ENCODE results near the gene EMP2. TPM values are rescaled to one million over a fixed set of nuclear protein-coding genes. Genes with fewer than 3 reads are reported as not detected.

Gene EMP2
- total and polyA plus RNA-seq, 2 of the 4 experiments (the other 2 are of a cell fraction): 13.8 to 18.3 TPM

DNA sequence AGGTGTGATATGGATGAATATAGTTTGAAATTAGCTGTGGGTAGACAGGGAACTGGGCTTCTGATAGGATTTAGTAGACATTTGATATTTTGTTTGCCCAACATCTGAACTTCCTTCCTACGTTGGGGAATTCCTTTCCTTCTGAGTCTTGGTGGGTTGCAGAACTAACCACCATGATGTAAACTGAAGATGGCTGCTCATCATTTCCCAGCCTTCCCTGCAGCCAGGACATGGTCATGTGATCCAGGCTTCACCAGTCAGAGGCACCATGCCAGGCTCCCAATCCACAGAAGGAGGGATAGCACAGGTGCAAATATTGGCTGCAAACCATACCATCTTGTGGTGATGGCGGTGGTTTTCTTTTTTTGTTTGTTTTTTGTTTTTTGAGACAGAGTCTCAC lies 57.4 kb downstream of the EMP2 start:
- H2BK15ac ChIP-seq (ENCODE audit: low read depth, low read length): no peak overlapping the region
- intact Hi-C loops (cut with micrococcal nuclease): no loop called here
- no peak overlapping the region for H3K4me2 ChIP-seq (ENCODE audit: low read depth, low read length)
- no peak for DNase-seq
- no peak for ATAC-seq (ENCODE audit: low read depth)
- no peak overlapping the region for H2AK5ac ChIP-seq (ENCODE audit: low read depth, low read length)
- ChIA-PET CTCF (interaction anchor here (0.6 kb wide), 1 partner anchor 344 kb away, joined by 6 read pairs; no protein-coding TSS in a partner anchor), POLR2A (ENCODE audit: unreplicated experiment) (no interaction called here)
- H3K18ac ChIP-seq (ENCODE audit: low read depth, low read length): no peak overlapping the region
- H3K4ac ChIP-seq (ENCODE audit: low read depth, low read length): no peak overlapping the region
- no peaks in the 10 kb centered on the region for H4K20me1 ChIP-seq (ENCODE audit: insufficient read depth, low read length)
- no peaks in the 10 kb centered on the region for H3K36me3 ChIP-seq (ENCODE audit: control insufficient read depth, insufficient read depth, low read length)
- H3K27me3 ChIP-seq (ENCODE audit: control insufficient read depth, insufficient read depth, low read length): no peaks in the 10 kb centered on the region
- no peak overlapping the region for H2AFZ ChIP-seq (replicated peaks; ENCODE audit: low read length, poor library complexity)
- TF ChIP-seq SMC3 (IDR thresholded peaks at IDR 0.05; ENCODE audit: low read depth, low read length) (no peak), CEBPB (IDR thresholded peaks at IDR 0.05; ENCODE audit: low read depth, low read length) (no peak), MAZ (IDR thresholded peaks at IDR 0.05; ENCODE audit: borderline replicate concordance, low read depth, low read length) (no peak), RAD21 (IDR thresholded peaks at IDR 0.05; ENCODE audit: low read length) (no peak), CHD1 (IDR thresholded peaks at IDR 0.05; ENCODE audit: low read depth, low read length) (no peak), RCOR1 (IDR thresholded peaks at IDR 0.05; ENCODE audit: insufficient replicate concordance, low read length) (no peak), POLR2A (IDR thresholded peaks at IDR 0.05; ENCODE audit: low read depth, low read length) (no peak), NFE2L2 (IDR thresholded peaks at IDR 0.05; ENCODE audit: low read depth, low read length) (no peak), MAFK (IDR thresholded peaks at IDR 0.05; ENCODE audit: low read depth, low read length) (no peak), BHLHE40 (IDR thresholded peaks at IDR 0.05; ENCODE audit: low read depth, low read length) (no peak), RFX5 (IDR thresholded peaks at IDR 0.05; ENCODE audit: low read depth, low read length) (no peak), MXI1 (IDR thresholded peaks at IDR 0.05; ENCODE audit: borderline replicate concordance, low read depth, low read length) (no peak)
- TF ChIP-seq, protein P1, sequence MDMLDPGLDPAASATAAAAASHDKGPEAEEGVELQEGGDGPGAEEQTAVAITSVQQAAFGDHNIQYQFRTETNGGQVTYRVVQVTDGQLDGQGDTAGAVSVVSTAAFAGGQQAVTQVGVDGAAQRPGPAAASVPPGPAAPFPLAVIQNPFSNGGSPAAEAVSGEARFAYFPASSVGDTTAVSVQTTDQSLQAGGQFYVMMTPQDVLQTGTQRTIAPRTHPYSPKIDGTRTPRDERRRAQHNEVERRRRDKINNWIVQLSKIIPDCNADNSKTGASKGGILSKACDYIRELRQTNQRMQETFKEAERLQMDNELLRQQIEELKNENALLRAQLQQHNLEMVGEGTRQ (IDR thresholded peaks at IDR 0.05; ENCODE audit: low read depth, low read length): no peak
- TF ChIP-seq, protein P2, sequence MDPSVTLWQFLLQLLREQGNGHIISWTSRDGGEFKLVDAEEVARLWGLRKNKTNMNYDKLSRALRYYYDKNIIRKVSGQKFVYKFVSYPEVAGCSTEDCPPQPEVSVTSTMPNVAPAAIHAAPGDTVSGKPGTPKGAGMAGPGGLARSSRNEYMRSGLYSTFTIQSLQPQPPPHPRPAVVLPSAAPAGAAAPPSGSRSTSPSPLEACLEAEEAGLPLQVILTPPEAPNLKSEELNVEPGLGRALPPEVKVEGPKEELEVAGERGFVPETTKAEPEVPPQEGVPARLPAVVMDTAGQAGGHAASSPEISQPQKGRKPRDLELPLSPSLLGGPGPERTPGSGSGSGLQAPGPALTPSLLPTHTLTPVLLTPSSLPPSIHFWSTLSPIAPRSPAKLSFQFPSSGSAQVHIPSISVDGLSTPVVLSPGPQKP (IDR thresholded peaks at IDR 0.05; ENCODE audit: borderline replicate concordance, low read depth, low read length): no peak
- TF ChIP-seq, protein P3, sequence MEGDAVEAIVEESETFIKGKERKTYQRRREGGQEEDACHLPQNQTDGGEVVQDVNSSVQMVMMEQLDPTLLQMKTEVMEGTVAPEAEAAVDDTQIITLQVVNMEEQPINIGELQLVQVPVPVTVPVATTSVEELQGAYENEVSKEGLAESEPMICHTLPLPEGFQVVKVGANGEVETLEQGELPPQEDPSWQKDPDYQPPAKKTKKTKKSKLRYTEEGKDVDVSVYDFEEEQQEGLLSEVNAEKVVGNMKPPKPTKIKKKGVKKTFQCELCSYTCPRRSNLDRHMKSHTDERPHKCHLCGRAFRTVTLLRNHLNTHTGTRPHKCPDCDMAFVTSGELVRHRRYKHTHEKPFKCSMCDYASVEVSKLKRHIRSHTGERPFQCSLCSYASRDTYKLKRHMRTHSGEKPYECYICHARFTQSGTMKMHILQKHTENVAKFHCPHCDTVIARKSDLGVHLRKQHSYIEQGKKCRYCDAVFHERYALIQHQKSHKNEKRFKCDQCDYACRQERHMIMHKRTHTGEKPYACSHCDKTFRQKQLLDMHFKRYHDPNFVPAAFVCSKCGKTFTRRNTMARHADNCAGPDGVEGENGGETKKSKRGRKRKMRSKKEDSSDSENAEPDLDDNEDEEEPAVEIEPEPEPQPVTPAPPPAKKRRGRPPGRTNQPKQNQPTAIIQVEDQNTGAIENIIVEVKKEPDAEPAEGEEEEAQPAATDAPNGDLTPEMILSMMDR (conservative IDR thresholded peaks at IDR 0.05; ENCODE audit: low read depth, low read length): no peak
- H2AK9ac ChIP-seq (replicated peaks; ENCODE audit: low read depth, low read length, poor library complexity): no peak overlapping the region
- H3K79me1 ChIP-seq (ENCODE audit: low read depth in 1 of 2, low read length in 2 of 2): no peaks in the 10 kb centered on the region
- H3K9me1 ChIP-seq (ENCODE audit: insufficient read depth, low read length): no peaks in the 10 kb centered on the region
- H3K23ac ChIP-seq (ENCODE audit: low read depth, low read length): no peak overlapping the region
- BruUV-seq (replicated peaks): no TSS peak
- H2BK20ac ChIP-seq (ENCODE audit: low read depth, low read length): no peak overlapping the region
- no peak overlapping the region for H3K56ac ChIP-seq (ENCODE audit: extremely low read depth, insufficient read depth, low read length)
- in situ Hi-C loops (cut with MboI; ENCODE audit: low sequenced_read_pairs): loop anchor here (10.0 to 25.0 kb wide), 2 partner anchors 392 to 1511 kb away; no protein-coding TSS in a partner anchor
- no CpG with 5 or more reads among the region's 2 CpGs for WGBS, 2 experiments (ENCODE audit: extremely low coverage in 2 of 2, insufficient read length in 1 of 2)
- H3K4me3 ChIP-seq (ENCODE audit: insufficient read depth, low read depth, low read length): no peak overlapping the region
- H3K9me3 ChIP-seq (ENCODE audit: control insufficient read depth, insufficient read depth, low read length): no peaks in the 10 kb centered on the region
- no peak overlapping the region for H3K14ac ChIP-seq (replicated peaks; ENCODE audit: low read depth, low read length)
- no peak overlapping the region for H3K9ac ChIP-seq (ENCODE audit: low read depth, low read length)
- no peak overlapping the region for H2BK5ac ChIP-seq (ENCODE audit: low read depth, low read length, poor library complexity, severe bottlenecking)
- H4K5ac ChIP-seq (ENCODE audit: low read depth, low read length): no peak overlapping the region
- no peaks in the 10 kb centered on the region for H3K4me1 ChIP-seq (ENCODE audit: control insufficient read depth, insufficient read depth, low read length)
- H4K91ac ChIP-seq (ENCODE audit: insufficient read depth, low read depth, low read length): no peak overlapping the region
- dilution Hi-C loops (cut with HindIII; ENCODE audit: low sequenced_read_pairs, unreplicated experiment): no loop called here
- no peak overlapping the region for H2BK120ac ChIP-seq (ENCODE audit: low read depth, low read length)
- no peak overlapping the region for H4K8ac ChIP-seq (ENCODE audit: low read depth in 2 of 2, low read length in 2 of 2)
- no peak overlapping the region for H3K27ac ChIP-seq (ENCODE audit: insufficient read depth, low read length)
